ENCODE results near the gene IL1RAPL1. TPM values are rescaled to one million over a fixed set of nuclear protein-coding genes. Genes with fewer than 3 reads are reported as not detected.

IL1RAPL1 gene
- polyA plus RNA-seq, 2 of the 4 experiments (the other 2 are of a cell fraction): not detected

DNA sequence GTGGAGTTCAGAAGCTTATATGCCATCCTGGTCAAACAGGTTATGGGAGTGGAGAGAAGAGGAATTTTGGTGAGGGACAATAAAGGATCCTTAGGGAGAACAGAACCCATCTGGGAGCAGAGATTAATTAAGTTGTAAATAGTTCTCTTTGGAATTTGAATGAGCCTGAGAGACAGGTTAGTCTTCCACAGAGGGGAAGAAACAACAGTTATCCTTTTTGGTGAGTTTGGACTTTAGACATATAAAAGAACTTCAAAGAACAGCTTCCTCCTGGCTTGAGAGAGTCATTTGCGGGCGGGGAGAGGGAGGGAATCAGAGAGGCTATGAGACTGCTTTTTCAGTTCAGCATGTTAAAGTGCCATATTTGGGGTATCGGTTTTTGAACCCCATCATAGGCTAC lies 834.8 kb downstream of the IL1RAPL1 start:
- no peaks in the 10 kb centered on the region for H3K9me3 ChIP-seq
- POLR2A ChIA-PET: no interaction called here
- no peak overlapping the region for H3K4me2 ChIP-seq
- no peak for TF ChIP-seq CBX2 (IDR thresholded peaks at IDR 0.05; ENCODE audit: borderline replicate concordance, low read depth)
- no peak for TF ChIP-seq PBX3 (IDR thresholded peaks at IDR 0.05)
- TF ChIP-seq SMC3 (IDR thresholded peaks at IDR 0.05): no peak
- TF ChIP-seq HOXA7 (CRISPR knock-in tag; IDR thresholded peaks at IDR 0.05): no peak
- TF ChIP-seq FOXS1 (CRISPR knock-in tag; IDR thresholded peaks at IDR 0.05): no peak
- TF ChIP-seq, protein P1, sequence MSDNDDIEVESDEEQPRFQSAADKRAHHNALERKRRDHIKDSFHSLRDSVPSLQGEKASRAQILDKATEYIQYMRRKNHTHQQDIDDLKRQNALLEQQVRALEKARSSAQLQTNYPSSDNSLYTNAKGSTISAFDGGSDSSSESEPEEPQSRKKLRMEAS (IDR thresholded peaks at IDR 0.05): no peak
- no peak for ATAC-seq
- no peak for FAIRE-seq
- no peak for DNase-seq (ENCODE audit: low read depth in 1 of 2, low spot score in 1 of 2)
- CTCF ChIA-PET: interaction anchor here (0.7 kb wide), 1 partner anchor 1019 kb away, joined by 3 read pairs; no protein-coding TSS in a partner anchor
- no peak overlapping the region for H3K27ac ChIP-seq
- WGBS (ENCODE audit: missing lambda C conversion rate): 78% methylated on average over 3 of the region's 3 CpGs
- H3K4me3 ChIP-seq: no peak overlapping the region
- no peaks in the 10 kb centered on the region for H3K4me1 ChIP-seq

DNA sequence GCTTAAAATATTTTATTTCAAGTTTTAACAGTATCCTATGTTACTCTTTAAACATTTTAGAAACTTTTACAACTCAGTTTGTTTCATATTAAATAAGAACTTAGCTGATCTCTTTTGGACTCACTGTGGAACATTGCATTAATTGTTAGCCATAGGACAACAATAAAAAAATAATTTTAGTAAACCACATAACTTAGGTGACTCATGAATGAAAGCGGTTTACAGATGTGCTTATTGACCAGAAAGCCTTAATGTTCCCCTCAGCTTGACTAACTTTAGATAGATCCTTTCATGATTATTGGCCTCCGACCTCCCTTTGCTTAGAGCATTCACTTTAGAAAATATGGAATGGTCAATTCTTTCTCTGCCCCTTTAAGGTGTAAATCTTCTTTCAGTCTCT lies 844.6 kb downstream of the IL1RAPL1 start:
- Histone ChIP-seq H3K4me2 (no peak overlapping the region), H3K4me3 (no peak overlapping the region), H3K9me3 (no peaks in the 10 kb centered on the region), H3K27ac (no peak overlapping the region), H3K4me1 (no peaks in the 10 kb centered on the region)
- 61% methylated on average over 2 of the region's 2 CpGs for WGBS (ENCODE audit: missing lambda C conversion rate)
- no peak for TF ChIP-seq MAFK (IDR thresholded peaks at IDR 0.05; ENCODE audit: partially characterized antibody)
- no peak for TF ChIP-seq HEYL (CRISPR knock-in tag; IDR thresholded peaks at IDR 0.05)
- TF ChIP-seq USF2 (IDR thresholded peaks at IDR 0.05): no peak
- no peak for TF ChIP-seq RCOR1 (IDR thresholded peaks at IDR 0.05; ENCODE audit: low read depth, low read length)
- no peak for TF ChIP-seq RAD21 (conservative IDR thresholded peaks at IDR 0.05 in 1 of 2, IDR thresholded peaks at IDR 0.05 in 1 of 2)
- no peak for TF ChIP-seq FOSB (CRISPR knock-in tag; IDR thresholded peaks at IDR 0.05)
- TF ChIP-seq CHD4 (IDR thresholded peaks at IDR 0.05; ENCODE audit: borderline replicate concordance): no peak
- no peak for TF ChIP-seq ELK1 (IDR thresholded peaks at IDR 0.05; ENCODE audit: low read depth, low read length)
- TF ChIP-seq ESRRA (IDR thresholded peaks at IDR 0.05; ENCODE audit: borderline replicate concordance, low read length): no peak
- ChIA-PET POLR2A (no interaction called here), CTCF (interaction anchor here (1.0 kb wide), 1 partner anchor 47 kb away, joined by 5 read pairs; no protein-coding TSS in a partner anchor)
- DNase-seq (ENCODE audit: low read depth in 1 of 2, low spot score in 1 of 2): no peak
- FAIRE-seq: no peak
- no peak for ATAC-seq

DNA sequence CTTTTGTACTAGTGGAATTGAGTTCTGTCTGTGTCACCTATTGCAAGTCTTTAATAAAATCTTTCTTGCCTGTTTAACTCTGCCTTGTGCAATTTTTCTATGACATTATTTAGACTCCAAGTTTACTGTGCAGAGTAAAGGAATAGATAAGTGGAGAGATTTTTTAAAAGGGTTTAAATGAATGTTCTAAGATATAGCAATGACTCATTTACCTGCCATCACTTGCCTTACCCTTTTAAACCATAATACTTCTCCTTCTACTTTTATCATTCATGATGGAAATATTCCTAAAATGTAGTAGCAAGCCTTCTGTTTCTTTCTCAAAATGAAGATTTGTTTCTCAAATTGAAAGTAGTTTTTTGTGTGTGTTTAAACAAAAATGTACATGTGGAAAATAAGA lies 845.3 kb downstream of the IL1RAPL1 start:
- DNase-seq (ENCODE audit: low read depth in 1 of 2, low spot score in 1 of 2) (no peak), ATAC-seq (no peak), FAIRE-seq (no peak)
- ChIA-PET CTCF (no interaction called here), POLR2A (no interaction called here)
- Histone ChIP-seq H3K4me1 (no peaks in the 10 kb centered on the region), H3K4me2 (no peak overlapping the region), H3K27ac (no peak overlapping the region), H3K4me3 (no peak overlapping the region), H3K9me3 (no peaks in the 10 kb centered on the region)
- TF ChIP-seq ZFP36 (IDR thresholded peaks at IDR 0.05; ENCODE audit: borderline replicate concordance, partially characterized antibody) (no peak), CBX2 (IDR thresholded peaks at IDR 0.05; ENCODE audit: borderline replicate concordance, low read depth) (no peak), TP53 (CRISPR knock-in tag; IDR thresholded peaks at IDR 0.05) (no peak), SREBF2 (IDR thresholded peaks at IDR 0.05) (no peak), MYC (IDR thresholded peaks at IDR 0.05; ENCODE audit: borderline replicate concordance, low read length) (no peak), SMC3 (IDR thresholded peaks at IDR 0.05) (no peak), HEYL (CRISPR knock-in tag; IDR thresholded peaks at IDR 0.05) (no peak), RCOR1 (IDR thresholded peaks at IDR 0.05; ENCODE audit: low read depth, low read length) (no peak), ESRRA (IDR thresholded peaks at IDR 0.05; ENCODE audit: borderline replicate concordance, low read length) (no peak), PHF8 (IDR thresholded peaks at IDR 0.05; ENCODE audit: borderline replicate concordance, low read depth) (no peak), ATOH8 (CRISPR knock-in tag; IDR thresholded peaks at IDR 0.05; ENCODE audit: low read depth) (no peak), EHMT2 (IDR thresholded peaks at IDR 0.05; ENCODE audit: low read depth) (no peak), BCL3 (IDR thresholded peaks at IDR 0.05) (no peak), KDM1A (IDR thresholded peaks at IDR 0.05; ENCODE audit: low read depth) (no peak), CTCF (IDR thresholded peaks at IDR 0.05) (no peak)
- TF ChIP-seq, protein P1 (IDR thresholded peaks at IDR 0.05): no peak
